DMS 273 (cell line): ENCODE measurements around the gene OGFOD2.
A peak's percentile ranks its signal among the peaks of the same experiment; 100 is the strongest.

Source experiments
- DNase-seq: peaks from one replicate; lab custom pipeline; 2025; ENCODE audit not compliant: unreplicated experiment; lab: John Stamatoyannopoulos, UW

Gene OGFOD2

DNA sequence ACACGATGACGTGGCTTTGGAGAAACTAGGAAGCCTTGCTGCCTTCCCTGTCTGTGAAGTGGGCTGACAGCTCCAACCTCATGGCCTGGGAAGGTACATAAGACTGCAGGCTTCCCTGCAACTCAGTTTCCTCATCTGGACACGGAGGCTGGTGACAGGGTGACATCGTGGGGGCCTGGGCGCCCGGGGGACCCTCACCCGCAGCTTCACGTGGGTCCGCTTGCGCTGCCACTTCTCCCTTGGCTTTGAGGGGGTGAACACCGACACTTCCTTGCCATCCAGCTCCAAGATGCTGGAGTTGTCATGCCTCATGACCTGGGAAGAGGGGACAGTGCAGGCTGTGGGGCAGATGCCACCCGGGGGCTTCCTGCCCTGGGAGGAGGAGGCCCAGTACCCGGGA, 13.0 kb downstream of the OGFOD2 start:
- DNase-seq, result no peak

DNA sequence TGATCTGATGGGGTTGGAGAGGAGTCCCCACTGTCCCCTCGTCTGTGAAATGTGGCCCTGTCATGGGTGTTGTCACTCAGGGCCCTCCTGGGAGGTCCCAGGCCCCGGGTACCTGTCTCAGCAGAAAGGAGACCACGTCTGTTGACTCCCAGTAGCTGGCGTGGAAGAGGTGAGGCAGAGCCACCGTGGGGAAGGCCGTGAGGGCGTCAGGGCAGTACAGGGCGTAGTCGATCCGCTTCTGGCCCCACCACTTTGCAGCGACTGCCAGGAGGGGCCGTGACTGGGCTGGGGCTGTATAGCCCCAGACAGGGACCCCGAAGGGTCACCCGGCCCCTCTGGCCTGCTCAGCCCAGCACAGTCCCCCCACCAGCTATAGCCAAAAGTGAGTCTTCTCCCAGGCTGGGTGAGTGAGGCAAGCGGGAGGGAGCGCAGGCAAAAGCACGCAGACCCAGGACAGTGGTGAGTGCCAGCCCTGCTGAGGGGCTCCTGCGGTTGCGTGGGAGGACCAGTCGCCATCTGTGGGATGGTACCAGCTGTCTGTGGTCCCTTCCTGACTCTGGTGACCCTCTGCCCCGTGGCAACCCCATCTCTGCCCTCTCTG, 13.7 kb downstream of the OGFOD2 start:
- DNase-seq, result no peak

DNA sequence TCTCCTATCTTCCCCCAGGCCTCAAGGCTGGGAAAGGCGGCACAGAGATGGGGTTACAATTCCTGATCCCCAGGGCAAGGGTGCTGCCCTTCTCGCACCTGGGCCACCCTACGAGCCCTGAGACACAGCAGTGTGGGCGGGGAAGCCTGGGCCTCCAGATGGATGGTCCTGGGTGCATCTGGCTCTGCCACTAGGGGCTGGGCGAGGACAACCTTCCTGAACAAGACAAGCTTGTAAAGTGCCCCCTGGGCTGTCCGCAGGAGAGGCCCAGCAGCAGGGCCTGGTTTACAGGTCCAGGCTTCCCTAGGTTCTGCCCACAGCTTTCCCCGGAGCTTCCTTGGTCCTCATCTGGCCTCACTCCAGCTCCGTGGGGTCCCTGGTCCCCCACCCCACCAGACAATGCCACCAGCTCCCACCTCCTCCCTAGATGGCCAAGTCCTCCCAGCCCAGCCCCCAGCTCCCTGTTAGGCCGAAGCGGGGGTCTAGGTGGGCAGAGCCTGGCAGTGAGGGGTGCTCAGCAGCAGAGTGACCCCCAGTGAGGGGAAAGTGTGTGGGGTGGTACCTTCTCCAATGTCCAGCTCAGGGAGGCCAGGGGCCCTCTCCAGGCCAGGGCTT, 14.3 kb downstream of the OGFOD2 start:
- DNase-seq, result peak; percentile 46

DNA sequence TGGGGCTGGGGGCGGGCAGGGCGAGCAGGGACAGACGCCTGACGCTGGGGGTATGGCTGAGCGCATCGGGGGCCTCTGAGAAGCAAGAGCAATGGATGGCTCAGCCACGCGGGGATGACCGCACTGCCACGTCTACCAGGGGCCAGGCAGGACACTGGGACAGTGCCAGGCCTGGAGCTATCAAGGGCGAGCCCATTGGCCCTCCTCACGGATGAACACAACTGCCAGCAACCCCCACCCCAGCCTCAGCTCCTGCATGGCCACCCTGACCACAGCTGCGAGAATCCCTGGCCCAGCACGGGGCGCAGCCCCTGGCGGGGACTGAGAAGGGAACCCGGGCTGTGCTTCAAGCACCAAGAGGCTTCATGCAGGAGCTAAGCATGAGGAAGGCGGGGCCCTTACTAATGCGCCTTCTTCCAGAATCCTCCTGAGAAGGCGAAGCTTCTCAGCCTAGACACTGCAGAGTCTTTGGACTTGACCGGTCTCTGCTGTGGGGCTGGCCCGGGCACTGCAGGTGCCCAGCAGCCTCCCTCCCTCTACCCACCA, 14.9 kb downstream of the OGFOD2 start:
- DNase-seq, result no peak

DNA sequence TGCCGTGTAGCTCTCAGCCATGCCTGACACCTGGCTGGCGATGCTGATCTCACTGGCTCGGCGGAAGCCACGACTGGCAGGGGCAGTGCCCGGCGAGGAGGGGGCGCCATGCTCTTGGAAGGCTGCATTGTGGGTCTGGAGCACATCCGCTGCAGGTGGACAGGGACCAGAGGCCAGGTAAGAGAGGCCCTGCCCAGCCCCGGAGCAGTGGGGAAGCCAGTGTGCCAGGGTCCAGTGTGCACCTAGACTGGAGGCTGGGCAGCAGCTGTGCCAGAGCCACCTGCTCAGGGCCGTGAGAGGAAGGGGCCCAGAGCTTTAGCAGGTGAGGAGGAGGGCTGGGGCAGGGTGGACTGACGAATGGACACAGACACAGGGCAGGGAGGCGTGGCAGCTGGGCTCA, 15.5 kb downstream of the OGFOD2 start:
- no peak for DNase-seq

DNA sequence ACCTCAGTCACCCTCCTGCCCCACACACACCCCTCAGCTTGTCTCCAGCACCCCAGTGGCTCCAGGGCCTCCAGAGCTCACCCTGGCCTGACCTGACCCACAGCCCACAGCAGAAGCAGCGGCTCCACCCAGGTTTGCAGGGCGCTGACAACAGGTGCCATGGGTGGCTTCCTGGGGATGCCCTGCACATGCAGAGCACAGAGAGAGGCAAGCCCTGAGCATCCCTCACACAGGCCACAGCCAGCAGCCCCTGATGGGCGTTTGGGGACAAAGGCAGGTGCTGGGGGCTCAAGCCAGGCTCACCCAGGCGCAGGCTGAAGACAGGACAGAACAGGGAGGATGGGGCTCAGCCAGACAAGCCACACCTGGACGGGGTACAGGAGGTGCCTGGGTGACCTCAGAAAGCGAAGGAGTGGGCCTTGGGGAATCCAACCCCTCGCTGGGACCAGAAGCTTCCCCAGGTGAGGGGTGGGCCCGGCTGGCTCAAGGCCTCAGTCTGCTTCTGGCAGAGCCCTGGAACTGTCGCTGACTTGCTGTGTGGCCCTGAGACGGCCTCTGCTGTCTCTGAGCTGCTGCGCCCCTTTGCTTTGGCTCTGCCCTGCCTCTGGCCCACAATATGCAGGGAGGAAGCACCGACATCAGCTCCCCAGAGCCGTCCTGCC, 16.0 kb downstream of the OGFOD2 start:
- DNase-seq, result no peak

DNA sequence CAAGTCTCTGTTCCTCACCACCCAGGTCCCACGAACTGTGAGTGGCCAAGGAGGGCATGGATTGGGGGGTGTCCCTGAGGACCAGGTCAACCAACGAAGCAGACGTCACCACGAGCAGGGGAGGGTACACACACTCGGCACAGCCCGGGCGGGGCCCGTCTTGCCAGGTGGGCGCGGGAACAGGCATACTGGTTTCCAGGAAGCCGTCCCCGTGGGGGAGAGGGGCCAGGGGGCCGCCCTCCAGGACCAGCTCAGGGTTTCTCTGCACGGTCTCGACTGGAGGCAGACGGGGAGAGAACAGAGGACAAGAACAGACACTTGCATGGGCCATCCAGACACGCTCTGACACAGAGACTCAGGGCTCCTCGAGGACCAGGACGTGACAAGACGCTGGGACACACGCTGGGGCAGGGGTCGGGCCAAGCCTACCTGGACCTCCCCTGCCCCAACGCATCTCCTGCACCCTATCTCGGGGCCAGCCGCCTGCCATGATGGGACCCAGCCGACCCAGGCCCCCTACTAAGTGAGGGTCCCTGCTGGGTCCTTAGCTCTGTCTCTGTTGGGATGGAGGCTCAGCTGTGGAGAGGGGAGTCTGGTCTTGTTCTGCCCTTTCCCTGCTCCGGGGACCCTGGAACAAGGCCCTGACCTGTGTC, 16.7 kb downstream of the OGFOD2 start:
- no peak for DNase-seq

DNA sequence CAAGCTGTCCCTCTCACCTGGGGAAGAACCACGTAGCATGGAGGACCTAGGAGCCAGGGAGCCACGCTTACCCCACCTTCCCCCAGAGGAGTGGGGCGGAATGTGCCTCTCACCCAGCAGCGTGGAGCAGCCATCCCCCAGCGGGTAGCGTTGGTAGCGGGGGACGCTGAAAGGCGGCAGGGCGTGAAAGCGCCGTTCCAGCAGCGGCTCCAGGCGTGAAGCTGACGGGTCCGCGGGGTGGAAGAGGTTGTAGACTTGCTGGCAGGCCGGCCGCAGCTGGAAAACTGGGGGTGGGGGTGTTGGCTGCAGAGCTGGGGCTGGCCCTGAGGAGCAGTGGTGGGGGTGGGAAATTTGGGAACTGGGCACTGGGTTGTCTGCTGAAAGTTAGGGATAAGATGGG, 17.3 kb downstream of the OGFOD2 start:
- no peak for DNase-seq

DNA sequence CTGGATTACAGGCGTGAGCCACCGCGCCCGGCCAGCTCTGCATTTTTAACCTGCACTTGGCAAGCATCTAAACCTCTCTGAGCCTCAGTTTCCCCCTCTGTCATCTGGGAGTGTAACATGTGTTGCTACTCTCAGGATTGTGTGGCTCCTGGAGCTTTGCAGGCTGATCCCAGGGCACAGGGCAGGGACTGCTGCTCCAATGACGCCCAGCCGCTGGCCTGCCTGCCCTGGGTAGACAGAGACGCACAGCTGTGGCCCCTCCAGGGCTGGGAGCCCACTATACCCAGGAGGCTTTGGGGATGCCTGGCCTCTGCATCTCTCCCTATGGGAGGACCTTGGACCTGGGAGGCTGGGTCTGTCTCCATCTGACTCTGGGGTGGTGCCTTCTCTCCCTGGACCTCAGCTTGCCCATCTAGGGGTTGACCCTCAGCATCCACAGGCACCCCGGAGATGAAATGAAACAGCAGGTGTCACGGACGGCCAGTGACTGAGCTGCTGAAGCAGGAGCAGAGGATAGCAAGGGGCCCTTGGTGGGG, 19.2 kb downstream of the OGFOD2 start:
- DNase-seq, result no peak

DNA sequence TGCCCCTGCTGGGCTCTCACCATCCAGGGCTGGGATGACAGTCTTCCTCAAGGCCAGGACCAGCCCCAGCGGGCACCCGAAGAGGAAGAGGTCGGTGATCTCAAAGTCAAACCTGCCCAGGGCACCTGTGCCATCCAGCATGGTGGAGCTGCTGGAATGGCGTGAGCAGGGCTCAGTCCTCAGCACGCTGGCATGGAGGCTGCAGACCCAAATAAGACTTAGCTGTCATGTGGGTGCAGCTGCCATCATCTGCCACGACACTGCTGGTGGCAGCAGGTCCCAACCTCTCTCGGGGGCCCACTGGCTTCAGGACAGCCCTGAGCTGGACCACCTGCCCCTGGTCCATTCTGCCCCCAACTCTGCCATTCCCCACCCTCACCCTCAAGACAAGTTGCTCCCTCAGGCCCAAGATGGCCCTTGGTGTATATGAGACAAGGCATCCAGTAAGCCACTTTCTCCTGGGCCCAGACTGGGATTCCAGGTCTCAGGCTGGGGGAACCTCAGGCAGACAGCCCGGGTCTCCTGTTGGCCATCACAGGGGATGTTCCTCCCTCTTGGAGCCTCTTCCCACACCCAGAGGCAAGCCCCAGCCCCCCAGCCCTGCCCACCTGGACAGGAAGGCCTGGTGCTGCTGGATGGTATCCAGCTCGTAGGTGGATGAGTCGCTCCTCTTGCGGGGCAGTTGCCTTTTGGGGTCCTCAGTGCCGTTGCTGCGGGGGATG, 19.9 kb downstream of the OGFOD2 start:
- no peak for DNase-seq

DNA sequence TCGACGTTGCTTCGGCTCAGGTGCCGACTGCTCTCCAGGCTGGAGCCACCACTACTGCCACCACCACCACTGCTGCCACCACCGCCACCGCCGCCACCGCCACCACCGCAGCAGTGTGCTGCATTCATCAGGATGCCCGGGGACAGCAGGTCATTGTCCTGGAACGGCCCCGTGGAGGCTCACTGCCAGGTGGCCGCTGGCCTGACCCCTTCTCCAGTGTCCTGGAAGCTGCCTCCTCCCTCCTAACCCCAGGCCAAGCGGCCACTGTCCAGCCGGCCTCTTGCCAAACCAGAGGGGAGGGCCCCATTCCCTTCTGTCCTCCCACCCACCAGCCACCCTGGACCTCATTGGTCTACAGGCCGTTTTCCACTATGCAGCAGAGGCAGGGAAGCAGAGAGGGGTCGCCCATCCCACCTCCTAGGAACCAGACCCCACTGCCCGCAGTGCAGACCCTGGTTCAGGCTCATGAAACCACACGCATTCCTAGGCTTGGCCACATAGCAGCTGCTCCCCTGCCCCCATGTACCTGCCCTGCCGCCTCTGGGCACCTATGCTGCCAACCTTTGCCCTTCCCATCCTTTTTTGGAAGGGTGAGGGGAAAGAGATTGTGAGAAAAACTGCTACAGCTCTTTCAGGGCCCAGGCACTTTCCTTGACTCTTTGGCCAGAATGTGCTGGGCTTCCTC, 20.6 kb downstream of the OGFOD2 start:
- DNase-seq, result no peak

DNA sequence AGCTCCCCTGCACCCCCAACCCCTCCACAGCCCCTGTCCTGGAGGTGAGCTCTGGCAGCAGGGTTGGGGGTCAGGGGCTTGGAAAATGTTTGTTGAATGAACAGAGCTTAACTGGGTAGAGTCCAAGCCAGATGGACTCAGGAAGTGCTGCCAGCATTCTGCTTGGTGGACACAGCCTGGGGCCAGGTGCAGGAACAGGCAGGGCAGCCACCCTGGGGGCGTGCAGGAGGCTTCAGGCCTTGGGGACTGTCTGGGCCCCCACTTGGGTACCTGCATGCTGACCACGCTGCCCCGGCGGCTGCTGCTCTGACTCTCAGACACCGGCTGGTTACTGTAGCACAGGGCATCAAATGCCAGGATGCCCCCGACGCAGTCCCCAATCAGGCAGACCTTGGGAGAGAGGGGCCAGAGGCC, 21.2 kb downstream of the OGFOD2 start:
- DNase-seq, result no peak

DNA sequence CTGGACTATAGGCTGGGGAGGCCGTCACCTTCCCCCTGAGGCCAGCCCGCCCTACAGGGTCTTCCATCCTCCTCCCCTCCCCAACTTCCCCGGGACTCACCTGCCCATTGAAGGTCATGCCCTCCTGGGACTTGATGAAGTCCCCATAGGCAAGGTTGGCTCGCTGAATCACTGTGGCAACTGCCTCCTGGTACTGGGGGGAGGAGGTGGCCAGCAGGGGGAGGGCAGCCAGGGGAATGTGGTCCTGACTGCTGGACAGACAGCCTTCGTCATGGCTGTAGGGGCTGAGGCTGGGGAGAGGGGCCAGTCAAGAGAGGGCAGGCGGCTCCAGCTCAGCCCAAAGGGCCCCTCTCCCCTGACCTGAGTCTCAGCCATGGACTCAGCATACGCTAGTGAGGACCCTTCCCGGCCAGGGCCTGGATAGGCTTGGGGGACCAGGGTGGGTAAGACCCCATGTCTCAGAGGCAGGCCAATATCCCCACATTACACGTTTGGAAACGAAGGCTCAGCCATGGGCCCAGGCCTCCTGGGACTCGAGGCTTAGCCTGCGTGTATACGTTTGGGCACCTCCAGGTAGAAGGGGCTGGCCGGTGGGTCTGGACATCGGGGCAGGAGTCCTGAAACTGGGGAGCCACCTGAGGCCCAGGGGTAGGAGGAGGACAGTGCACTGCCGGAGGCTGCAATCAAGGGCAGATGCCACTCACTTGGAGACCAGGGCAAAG, 21.7 kb downstream of the OGFOD2 start:
- no peak for DNase-seq

DNA sequence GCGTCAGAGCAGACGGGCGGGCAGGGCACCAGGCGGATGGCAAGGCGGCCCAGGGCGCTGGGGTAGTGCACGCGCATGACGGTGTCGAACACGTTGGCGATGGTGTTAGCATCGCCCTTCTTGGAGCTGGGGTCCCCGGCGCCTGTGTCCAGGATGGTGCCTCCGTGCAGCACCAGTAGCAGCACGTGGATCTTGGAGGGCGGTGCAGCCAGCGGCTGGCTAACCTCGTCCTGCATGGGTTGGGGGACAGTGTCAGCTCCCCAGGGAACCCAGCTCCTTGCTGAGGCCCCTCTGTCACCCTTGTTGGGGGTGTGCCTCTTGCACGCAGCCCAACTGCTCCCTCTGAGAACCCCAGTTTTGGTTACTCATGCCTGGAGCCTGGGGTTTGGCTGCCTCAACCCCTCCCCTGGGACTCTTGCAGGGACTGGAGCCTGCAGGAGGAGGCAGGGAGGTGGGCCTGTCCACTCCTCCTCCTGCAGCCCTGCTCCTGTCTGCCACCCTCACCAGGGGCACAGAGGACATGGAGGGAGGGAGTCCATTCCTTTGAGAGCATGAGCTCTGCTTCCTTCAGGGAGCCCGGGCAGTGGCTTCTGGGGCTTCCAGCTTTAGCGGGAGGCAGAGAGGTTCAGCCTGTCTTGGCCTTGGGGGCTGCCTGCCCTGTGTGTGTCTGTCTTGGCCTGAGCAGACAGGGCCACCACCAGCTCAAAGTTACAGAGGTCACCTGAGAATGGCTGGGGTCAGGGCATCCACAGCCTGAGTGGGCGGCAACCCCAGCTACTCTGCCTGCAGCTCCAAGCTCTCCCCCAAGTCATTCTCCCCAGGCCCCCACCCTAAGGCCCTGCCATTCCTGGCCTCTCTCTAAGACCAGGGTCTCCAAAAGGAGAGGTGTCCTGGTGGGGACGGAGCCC, 22.6 kb downstream of the OGFOD2 start:
- DNase-seq, result no peak

DNA sequence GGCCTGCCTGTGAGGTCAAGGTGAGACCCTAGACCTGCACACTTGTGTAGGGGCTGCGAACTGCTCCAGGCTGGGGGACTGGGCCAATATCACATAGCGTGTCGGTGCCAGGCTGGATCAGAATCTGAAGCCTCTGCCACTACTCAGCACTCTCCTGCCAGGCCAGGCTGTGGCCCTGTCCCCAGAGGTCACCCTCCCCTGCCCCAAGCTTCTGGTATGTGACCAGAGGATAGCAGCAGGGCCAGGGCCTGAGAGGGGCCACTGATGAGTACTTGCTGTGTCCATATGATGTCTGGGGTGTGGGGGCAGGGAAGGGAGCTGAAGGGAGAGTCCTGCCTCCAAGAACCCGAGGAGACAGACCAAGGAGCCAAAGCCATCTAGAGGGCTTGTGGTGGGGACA, 23.3 kb downstream of the OGFOD2 start:
- no peak for DNase-seq

DNA sequence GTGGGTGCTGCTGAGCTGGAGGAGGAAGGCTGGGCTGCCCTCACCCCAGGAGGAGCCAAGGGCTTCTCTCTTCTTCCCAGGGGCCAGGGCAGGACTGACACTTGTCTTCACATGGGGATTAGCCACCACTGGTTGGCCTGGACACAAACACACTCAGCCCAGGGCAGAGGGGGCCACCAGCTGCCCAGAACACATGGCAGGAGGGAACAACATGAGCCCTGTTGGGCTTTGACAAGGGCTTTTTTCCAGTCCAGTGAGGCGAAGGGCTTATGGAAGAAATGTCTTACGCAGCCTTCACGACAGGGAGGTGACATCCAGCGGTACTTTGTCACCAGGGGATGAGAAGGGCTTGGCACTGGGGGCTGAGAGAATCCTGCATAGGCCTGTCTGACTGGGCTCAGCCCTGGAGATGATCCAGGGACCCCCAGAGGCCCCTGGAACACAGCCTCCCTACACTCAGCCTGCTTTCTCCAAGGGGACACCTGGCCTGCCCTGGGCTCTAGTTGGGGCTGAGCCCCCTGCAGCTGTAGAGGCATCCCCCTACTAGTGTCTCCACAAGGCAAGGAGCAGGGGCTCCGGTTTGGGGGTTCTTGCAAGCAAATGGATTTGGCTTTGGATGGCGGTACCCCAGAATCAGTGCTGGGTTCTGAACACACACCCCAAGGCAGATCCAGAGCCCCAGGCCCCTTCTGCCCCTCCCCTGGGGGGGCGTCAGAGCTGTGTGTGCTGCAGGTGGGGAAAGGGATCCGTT, 24.3 kb downstream of the OGFOD2 start:
- no peak for DNase-seq

DNA sequence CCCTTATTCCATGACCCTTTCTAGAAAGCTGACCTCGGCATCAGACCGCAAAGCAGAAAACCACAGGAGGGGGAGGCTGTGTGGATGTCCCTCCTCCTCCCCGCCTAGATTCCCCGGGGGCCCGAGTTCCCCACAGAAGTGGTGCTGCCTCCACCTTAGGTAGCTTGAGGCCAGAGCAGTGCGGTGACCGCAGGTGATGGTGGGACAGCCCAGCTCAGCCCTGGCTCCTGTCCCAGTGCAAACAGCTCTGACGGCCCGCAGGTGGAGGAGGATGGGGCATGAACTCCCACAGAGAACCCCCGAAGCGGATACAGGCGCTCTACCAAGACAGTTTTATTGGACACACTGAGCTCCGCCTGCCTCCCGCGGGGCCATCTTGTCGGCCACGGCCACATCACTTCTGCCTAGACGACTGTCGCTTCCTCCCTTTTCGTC, 25.0 kb downstream of the OGFOD2 start:
- DNase-seq, result no peak

DNA sequence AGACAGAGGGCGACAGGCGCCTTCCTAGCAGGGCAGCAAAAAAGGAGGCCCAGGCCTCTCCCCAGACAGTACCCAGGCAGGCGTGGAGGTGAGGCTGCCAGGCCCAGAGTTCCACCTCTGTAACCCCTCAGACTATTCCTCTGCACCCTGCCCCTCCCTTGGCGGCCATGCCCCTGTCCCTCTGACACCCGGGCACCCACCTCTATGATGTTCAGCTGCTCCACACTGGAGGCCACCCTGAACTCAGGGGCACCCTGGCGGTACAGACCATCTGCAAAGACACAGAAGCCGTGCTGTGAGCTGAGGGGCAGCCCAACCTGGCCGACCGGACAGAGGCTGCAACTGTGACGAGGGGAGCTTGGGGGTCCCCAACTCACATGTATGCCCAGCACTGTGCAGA, 25.5 kb downstream of the OGFOD2 start:
- no peak for DNase-seq
